GM21381 (cell line): ENCODE data around the gene PHC2.
"Not testable (repeated sequence)": the region's sequence is repeated elsewhere in the genome, so short reads cannot be mapped to it uniquely, and the experiment has no call there.

ENCODE experiments used
- ATAC-seq: cut with Tn5 transposase; IDR thresholded peaks from one replicate; pipeline ENCODE4 v1.9.1; 2021; ENCODE audit warnings: mild to moderate bottlenecking, moderate library complexity; ENCODE audit not compliant: unreplicated experiment

The PHC2 gene

DNA sequence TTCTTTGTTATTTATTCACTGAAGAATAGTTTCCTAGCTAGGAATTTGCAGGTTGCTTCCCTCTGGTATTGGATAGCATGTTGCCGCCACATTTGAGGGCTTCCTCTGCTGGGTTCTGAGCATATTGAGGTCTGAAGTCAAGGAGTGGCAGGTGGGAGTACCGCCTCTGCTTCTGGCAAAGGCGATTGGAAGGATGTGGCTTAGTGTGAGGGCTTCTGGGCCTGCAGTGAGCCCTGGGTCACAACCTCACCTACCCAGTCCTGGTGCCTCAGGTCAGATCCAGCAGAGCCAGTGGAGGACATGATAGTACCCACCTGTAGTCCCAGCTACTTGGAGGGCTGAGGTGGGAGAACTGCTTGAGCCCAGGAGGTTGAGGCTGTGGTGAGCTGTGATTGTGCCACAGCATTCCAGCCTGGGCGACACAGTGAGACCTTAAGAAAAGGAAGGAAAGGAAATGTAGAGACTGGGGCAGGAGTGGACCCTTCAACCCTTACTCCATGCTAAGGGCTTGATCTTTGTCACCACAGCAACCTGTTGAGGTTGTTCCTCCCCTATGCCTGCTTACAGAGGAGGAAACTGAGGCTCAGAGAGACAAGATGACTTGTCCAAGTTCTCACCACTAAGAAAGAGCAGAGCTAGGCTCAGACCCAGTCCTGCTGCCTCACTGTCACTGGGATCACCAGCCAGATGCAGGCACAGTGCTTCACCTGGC is 132.8 kb downstream of the PHC2 start:
- ATAC-seq, result no peak

- ATAC-seq, result no peak
Observed at GRCh38 chr1:33296824-33297223, 134.1 kb downstream of the PHC2 start.

- ATAC-seq, result no peak
Observed at GRCh38 chr1:33296082-33296458, 134.8 kb downstream of the PHC2 start.

- ATAC-seq, result peak; percentile 72
Observed at GRCh38 chr1:33295450-33296081, 135.3 kb downstream of the PHC2 start.

DNA sequence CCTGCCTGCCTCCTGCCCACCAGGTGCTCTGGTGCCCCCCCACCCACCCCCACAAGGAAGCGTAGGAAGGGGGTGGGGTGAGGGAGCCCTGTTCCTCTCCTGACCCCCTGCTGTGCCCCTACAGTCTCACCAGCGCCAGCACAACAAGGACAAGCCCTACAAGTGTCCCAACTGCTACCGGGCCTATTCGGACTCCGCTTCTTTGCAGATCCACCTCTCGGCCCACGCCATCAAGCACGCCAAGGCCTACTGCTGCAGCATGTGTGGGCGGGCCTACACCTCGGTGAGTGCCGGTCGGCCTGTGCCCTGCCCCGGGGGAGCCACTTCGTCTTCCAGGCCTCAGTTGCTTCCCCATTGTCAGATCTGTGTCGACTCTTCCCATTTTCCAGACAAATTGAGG is 135.9 kb downstream of the PHC2 start:
- ATAC-seq, result no peak

GRCh38 chr1:33294071-33295010 is 136.6 kb downstream of the PHC2 start:
- ATAC-seq, result no peak

DNA sequence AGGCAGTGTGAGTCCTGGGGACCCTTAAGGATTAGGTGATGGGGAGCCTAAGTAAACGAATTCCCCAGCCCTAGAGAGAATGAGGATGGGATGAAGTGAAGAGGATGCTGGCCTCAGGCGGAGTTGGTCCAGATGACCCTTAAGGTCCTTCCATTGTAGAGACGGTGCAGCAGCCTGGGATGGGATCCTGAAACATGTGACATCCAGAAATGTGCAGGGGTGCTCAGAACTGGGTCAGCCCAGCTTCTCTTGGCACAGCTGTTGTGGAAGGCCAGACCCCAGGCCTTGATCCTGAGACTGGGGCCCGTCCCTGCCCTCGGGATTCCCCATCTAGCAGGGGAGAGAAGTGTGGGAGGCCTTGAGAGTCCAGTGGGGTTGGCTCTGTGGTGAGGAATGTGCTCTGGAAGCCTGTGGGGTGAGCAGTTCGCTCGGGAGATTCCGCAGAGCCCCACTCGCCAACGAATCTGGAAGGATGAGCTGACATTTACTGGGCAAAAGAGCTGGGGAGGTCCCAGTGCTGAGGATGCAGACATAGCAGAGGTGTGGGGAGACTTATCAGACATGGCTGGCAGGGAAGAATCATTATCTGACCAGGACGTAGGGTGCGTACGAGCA is 138.1 kb downstream of the PHC2 start:
- no peak for ATAC-seq

- not testable (repeated sequence) for ATAC-seq
Observed at GRCh38 chr1:33290615-33291014, 140.3 kb downstream of the PHC2 start.

GRCh38 chr1:33289858-33290154 is 141.1 kb downstream of the PHC2 start:
- ATAC-seq, result no peak

GRCh38 chr1:33288976-33289857 is 141.7 kb downstream of the PHC2 start:
- no peak for ATAC-seq

- no peak for ATAC-seq
Observed at GRCh38 chr1:33287317-33287716, 143.6 kb downstream of the PHC2 start.

DNA sequence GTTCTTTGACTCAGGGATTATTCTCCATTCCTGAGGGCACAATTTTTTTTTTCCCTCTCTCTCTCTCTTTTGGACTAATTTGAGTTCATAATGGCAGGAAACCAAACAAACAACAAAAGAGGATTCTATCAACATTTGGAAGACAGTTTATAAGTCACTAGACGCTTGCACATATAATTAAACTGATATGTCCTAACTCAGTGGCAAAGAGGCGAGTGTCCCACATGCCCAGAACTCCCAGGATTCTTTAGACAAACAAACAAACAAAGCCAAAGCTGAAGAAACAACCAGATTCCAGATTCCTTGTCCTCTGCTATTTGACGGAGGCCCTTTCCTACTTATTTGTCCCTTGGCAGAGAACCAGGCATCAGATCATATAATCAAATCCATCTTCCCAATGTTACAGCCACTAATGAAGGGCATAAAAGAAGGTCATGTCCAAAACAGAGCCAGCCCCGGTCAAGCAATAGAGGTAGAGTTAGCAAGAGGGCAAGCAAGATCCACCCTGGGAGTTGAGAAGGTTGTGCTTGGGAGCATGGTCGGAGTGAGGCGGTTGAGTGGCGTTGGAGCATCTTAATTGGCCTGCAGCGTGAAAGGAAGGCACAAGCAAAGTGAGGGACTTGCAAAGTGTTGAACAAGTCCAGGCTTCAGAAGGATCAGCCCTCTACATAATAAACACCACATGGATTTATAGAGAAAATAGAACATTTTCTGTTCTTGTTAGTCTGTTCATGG is 144.3 kb downstream of the PHC2 start:
- ATAC-seq, result no peak

DNA sequence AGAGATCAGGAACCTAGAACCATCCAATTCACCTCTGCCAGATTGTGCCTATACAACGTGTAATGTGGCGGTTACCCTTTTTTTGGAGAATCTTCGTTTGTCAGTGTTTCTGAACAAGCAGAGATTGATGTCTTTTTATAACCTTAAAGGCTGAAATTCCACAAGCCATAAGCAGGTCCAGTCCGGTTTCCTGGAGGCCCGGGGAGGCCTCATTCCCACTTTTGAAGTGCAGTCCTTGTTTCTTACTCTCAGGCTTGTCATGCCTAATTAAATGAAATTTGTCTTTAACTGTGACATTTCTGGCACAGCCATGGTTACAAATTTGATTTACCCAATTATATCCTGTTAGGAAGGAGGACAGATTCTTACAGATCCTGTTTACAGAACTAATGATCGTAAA is 146.8 kb downstream of the PHC2 start:
- no peak for ATAC-seq

- no peak for ATAC-seq
Observed at GRCh38 chr1:33282791-33283190, 148.1 kb downstream of the PHC2 start.

- no peak for ATAC-seq
Observed at GRCh38 chr1:33281554-33282303, 149.2 kb downstream of the PHC2 start.

- ATAC-seq, result no peak
Observed at GRCh38 chr1:33280091-33280661, 150.7 kb downstream of the PHC2 start.

GRCh38 chr1:33277488-33278084 is 153.3 kb downstream of the PHC2 start:
- ATAC-seq, result no peak

- no peak for ATAC-seq
Observed at GRCh38 chr1:33276573-33277298, 154.2 kb downstream of the PHC2 start.
